Left ventricle myocardium inferior (tissue), 1 donor: ENCODE results near the gene ZDHHC9. TPM values are rescaled to one million over a fixed set of nuclear protein-coding genes. Genes with fewer than 3 reads are reported as not detected.

ENCODE experiments used
- DNase-seq: peaks from one replicate; pipeline ENCODE4 v3.0.0-alpha.2; 2020
- H3K27ac ChIP-seq: fragments of 200-600 bp; replicated peaks from 2 replicates; pipeline ENCODE4 v1.8.0; 2021
- H3K27me3 ChIP-seq: fragments of 200-600 bp; 2 replicates; pipeline ENCODE4 v1.8.0; 2021; ENCODE audit warnings: low read depth
- H3K36me3 ChIP-seq: fragments of 200-600 bp; 2 replicates; pipeline ENCODE4 v1.8.0; 2021
- H3K4me1 ChIP-seq: fragments of 200-600 bp; 2 replicates; pipeline ENCODE4 v1.8.0; 2021
- H3K4me3 ChIP-seq: fragments of 200-600 bp; 2 replicates; pipeline ENCODE4 v1.8.0; 2021; ENCODE audit warnings: mild to moderate bottlenecking, moderate library complexity
- H3K9me3 ChIP-seq: fragments of 200-600 bp; replicated peaks from 2 replicates; pipeline ENCODE4 v1.8.0; 2021
- intact Hi-C: fragments of 100-400 bp; cut with micrococcal nuclease; formaldehyde crosslinking; loops from one replicate; pipeline ENCODE4 v1.11.0; 2022
- total RNA-seq: library from RNA; stranded (reverse); fragmentation: NEBNext Ultra II Directional; extraction: Animal tissue kit (Norgen Biotek cat#: 25700); gene quantifications from one replicate; pipeline ENCODE4 v1.2.1, GENCODE V29; 2021
- TF ChIP-seq, protein P1 (sequence below): fragments of 200-600 bp; IDR thresholded peaks from 2 replicates; pipeline ENCODE4 v1.8.0; 2021; ENCODE audit warnings: antibody characterized with exemption, mild to moderate bottlenecking, borderline replicate concordance
- donor health status: DM: no; HTN: yes; CAD: no; lungs with severe emphysema.

ZDHHC9 gene
- total RNA-seq, 1 donor from 2014 or later = 11.9 TPM

DNA sequence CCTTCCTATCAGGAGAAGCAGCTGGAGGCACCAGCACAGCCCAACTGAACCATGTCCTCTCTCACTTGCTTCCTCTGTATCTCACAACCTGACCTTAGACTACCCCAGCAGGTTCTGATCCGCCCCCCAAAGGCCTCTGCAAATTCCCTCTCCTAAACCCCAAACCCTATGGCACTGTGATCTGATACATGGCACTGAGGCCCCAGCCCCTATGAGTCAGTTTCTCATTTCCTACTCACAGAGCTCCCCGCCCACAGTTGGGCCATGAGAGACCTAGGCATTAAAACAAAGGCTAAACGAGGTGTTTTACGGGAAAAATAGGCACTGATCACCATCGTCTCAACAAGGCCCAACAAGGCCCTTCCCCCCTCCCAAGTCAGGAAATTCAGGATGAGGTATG lies 44.8 kb downstream of the ZDHHC9 start:
- intact Hi-C loops = no loop called here
- H3K4me3 ChIP-seq = no peak overlapping the region
- TF ChIP-seq, protein P1, sequence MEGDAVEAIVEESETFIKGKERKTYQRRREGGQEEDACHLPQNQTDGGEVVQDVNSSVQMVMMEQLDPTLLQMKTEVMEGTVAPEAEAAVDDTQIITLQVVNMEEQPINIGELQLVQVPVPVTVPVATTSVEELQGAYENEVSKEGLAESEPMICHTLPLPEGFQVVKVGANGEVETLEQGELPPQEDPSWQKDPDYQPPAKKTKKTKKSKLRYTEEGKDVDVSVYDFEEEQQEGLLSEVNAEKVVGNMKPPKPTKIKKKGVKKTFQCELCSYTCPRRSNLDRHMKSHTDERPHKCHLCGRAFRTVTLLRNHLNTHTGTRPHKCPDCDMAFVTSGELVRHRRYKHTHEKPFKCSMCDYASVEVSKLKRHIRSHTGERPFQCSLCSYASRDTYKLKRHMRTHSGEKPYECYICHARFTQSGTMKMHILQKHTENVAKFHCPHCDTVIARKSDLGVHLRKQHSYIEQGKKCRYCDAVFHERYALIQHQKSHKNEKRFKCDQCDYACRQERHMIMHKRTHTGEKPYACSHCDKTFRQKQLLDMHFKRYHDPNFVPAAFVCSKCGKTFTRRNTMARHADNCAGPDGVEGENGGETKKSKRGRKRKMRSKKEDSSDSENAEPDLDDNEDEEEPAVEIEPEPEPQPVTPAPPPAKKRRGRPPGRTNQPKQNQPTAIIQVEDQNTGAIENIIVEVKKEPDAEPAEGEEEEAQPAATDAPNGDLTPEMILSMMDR = no peak
- H3K27me3 ChIP-seq = no peaks in the 10 kb centered on the region
- no peak for DNase-seq
- H3K4me1 ChIP-seq = no peaks in the 10 kb centered on the region
- H3K36me3 ChIP-seq = no peaks in the 10 kb centered on the region
- no peaks in the 10 kb centered on the region for H3K9me3 ChIP-seq
- no peak overlapping the region for H3K27ac ChIP-seq

DNA sequence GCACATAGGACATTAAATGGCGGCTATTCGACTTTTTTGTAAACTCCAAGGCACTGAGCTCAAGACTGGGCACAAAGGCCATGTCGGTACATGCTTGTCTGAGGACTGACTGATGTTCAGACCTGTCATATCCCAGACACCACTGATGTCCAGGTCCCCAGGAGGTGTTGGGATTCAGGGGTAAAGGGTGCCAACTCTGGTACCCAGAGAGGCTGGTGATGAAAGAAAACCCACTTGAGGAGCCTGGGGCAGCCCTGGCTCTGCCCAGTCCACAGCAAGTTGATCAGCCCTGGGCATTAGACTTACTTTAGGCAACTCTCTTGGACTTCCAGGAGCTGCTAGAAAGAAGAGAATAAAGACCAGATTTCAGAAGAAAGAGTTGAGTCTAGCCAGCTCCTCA lies 45.2 kb downstream of the ZDHHC9 start:
- Histone ChIP-seq H3K4me3 (no peak overlapping the region), H3K27ac (no peak overlapping the region), H3K27me3 (no peaks in the 10 kb centered on the region), H3K9me3 (no peaks in the 10 kb centered on the region), H3K4me1 (no peaks in the 10 kb centered on the region), H3K36me3 (no peaks in the 10 kb centered on the region)
- intact Hi-C loops = no loop called here
- DNase-seq = no peak
- TF ChIP-seq, protein P1 = no peak

- no peak overlapping the region for H3K27ac ChIP-seq
- TF ChIP-seq, protein P1 = no peak
- H3K4me1 ChIP-seq = no peaks in the 10 kb centered on the region
- DNase-seq = no peak
- intact Hi-C loops = no loop called here
- no peak overlapping the region for H3K4me3 ChIP-seq
- no peaks in the 10 kb centered on the region for H3K36me3 ChIP-seq
- H3K27me3 ChIP-seq = no peaks in the 10 kb centered on the region
- no peaks in the 10 kb centered on the region for H3K9me3 ChIP-seq
These were observed 46.3 kb downstream of the ZDHHC9 start for GRCh38 chrX:129797251-129797906.

- Histone ChIP-seq H3K36me3 (no peaks in the 10 kb centered on the region), H3K27ac (no peak overlapping the region), H3K9me3 (no peaks in the 10 kb centered on the region), H3K4me3 (no peak overlapping the region), H3K27me3 (no peaks in the 10 kb centered on the region), H3K4me1 (no peaks in the 10 kb centered on the region)
- intact Hi-C loops = no loop called here
- TF ChIP-seq, protein P1 = no peak
- no peak for DNase-seq
These were observed 48.1 kb downstream of the ZDHHC9 start for GRCh38 chrX:129795584-129795983.

DNA sequence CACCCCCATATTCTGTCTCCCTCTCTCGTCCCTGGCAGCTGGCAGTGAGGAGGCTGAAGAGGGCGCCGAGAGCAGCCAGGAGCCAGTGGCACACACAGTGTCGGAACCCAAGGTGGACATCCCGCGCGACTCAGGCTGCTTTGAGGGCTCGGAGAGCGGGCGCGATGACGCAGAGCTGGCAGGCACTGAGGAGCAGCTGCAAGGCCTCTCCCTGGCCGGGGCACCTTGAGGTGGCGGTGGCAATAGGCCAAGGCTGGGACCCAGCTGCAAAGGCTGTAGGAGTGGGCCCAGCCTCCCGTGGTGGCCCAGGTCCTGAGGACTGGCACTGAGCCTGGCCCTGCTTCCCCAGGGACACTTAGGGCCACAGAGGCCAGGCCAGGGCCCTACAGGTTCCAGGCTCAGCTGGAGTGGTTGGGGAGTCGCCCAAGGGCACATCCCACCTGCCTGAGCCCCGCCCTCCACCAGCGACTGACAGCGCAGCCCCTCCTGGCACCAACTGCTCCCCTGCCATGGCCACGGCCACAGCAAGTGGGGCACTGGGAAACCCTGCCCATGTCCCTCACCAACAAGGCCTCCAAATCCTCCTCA lies 50.0 kb downstream of the ZDHHC9 start:
- DNase-seq = no peak
- no peak overlapping the region for H3K27ac ChIP-seq
- H3K36me3 ChIP-seq = no peaks in the 10 kb centered on the region
- no peaks in the 10 kb centered on the region for H3K4me1 ChIP-seq
- intact Hi-C loops = no loop called here
- no peak overlapping the region for H3K4me3 ChIP-seq
- TF ChIP-seq, protein P1 = no peak
- H3K9me3 ChIP-seq = no peaks in the 10 kb centered on the region
- H3K27me3 ChIP-seq = no peaks in the 10 kb centered on the region
